ENCODE data around the gene FRMD1.

DNA sequence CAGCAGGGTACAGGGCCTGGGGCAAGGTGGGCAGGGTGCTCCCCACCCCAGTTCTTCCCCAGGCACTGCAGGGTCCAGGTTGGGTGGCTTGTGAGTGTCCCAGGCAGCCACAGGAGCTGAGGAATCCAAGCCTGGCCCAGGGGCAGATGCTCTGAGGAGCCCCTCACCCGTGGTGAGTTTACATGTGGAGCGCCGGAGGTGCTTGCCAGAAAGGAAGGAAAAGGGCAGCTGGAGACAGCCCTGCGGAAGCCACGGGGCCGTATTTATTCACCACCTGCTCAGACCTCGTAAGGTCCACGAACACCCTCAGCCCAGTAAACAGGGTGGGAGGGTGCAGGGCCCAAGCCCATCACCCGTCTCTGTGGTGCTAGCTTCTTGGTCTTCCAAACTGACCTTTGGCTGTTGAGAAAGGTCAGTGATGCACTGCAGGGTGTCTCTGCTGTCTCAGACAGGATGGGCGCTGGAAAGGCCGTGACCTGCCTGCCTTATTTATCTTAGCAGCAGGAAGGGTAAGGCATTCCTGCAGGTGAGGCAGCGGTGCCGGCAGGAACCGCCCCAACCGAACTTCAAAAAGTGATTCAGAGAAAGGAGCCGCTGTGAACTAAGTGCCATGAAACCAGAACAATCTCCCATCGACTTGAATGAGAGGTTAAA is 4.0 kb upstream of the FRMD1 start:
- TF ChIP-seq, protein P1, sequence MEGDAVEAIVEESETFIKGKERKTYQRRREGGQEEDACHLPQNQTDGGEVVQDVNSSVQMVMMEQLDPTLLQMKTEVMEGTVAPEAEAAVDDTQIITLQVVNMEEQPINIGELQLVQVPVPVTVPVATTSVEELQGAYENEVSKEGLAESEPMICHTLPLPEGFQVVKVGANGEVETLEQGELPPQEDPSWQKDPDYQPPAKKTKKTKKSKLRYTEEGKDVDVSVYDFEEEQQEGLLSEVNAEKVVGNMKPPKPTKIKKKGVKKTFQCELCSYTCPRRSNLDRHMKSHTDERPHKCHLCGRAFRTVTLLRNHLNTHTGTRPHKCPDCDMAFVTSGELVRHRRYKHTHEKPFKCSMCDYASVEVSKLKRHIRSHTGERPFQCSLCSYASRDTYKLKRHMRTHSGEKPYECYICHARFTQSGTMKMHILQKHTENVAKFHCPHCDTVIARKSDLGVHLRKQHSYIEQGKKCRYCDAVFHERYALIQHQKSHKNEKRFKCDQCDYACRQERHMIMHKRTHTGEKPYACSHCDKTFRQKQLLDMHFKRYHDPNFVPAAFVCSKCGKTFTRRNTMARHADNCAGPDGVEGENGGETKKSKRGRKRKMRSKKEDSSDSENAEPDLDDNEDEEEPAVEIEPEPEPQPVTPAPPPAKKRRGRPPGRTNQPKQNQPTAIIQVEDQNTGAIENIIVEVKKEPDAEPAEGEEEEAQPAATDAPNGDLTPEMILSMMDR (IDR thresholded peaks at IDR 0.05), result no peak
- TF ChIP-seq EZH2 (IDR thresholded peaks at IDR 0.05), result no peak

Data from neural progenitor cell (in vitro differentiated cells).